LNCAP (cell line): Measurements from ENCODE around the gene MCM5.

Source experiments
- TF ChIP-seq, protein P1 (sequence below): fragments of 450-650 bp; IDR thresholded peaks from 2 replicates; pipeline ENCODE4 v1.5.1; 2017; ENCODE audit warnings: mild to moderate bottlenecking

The MCM5 gene

GRCh38 chr22:35446365-35446764, 46.4 kb downstream of the MCM5 start:
- TF ChIP-seq, protein P1, sequence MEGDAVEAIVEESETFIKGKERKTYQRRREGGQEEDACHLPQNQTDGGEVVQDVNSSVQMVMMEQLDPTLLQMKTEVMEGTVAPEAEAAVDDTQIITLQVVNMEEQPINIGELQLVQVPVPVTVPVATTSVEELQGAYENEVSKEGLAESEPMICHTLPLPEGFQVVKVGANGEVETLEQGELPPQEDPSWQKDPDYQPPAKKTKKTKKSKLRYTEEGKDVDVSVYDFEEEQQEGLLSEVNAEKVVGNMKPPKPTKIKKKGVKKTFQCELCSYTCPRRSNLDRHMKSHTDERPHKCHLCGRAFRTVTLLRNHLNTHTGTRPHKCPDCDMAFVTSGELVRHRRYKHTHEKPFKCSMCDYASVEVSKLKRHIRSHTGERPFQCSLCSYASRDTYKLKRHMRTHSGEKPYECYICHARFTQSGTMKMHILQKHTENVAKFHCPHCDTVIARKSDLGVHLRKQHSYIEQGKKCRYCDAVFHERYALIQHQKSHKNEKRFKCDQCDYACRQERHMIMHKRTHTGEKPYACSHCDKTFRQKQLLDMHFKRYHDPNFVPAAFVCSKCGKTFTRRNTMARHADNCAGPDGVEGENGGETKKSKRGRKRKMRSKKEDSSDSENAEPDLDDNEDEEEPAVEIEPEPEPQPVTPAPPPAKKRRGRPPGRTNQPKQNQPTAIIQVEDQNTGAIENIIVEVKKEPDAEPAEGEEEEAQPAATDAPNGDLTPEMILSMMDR: no peak

DNA sequence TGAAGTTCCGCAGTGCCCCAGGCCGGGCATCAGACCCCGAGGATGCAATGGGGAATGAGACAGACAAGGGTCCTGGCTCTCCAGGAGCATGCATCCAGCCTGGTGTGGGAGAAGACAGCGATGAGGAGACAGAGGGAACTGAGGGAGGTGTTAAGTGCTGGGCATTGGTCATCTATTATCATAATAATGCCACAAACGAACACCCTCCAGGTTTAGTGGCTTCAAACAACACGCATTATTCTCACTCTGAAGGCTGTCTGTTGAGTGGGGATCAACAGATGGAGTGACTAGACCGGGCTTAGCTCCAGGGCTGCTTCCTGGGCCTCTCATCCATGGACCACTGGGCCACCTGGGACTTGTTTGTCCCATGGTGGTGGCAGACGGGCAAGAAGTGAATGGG, 48.6 kb downstream of the MCM5 start:
- TF ChIP-seq, protein P1: no peak

DNA sequence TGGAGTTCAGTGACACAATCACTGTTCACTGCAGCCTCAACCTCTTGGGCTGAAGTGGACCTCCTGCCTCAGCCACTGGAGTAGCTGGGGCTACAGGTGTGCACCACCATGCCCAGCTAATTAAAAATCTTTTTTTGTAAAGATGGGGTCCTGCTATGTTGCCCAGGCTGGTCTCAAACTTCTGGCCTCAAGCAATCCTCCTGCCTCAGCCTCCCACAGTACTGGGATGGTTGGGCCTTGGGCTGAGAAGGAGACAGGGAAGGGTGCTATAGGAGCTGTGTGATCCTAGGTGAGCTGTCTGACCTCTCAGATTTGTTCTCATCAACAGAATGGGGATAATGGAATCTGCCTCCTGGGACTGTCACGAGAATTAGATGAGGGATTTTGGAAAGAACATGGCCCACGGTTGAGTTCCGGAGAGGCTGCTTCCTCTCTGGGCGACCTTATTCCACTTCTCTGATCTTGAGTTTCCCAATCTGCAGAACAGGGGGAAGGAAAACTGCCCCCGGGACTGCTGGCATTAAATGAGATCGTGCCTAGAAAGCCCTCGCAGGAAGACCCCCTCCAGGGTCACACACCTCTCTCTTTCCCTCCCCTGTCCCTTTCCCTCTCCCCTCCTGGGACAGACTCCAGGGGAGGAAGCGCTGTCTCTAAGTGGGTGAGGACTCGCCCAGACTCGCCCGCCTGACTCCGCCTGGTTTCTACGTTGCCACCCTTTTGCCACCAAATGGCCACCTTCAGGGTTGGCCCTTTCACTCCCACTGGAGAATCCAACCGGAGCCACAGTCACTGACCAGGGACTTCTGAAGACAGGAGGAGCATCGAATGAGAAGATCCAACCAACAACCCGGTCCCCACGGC, 50.1 kb downstream of the MCM5 start:
- TF ChIP-seq, protein P1: no peak

DNA sequence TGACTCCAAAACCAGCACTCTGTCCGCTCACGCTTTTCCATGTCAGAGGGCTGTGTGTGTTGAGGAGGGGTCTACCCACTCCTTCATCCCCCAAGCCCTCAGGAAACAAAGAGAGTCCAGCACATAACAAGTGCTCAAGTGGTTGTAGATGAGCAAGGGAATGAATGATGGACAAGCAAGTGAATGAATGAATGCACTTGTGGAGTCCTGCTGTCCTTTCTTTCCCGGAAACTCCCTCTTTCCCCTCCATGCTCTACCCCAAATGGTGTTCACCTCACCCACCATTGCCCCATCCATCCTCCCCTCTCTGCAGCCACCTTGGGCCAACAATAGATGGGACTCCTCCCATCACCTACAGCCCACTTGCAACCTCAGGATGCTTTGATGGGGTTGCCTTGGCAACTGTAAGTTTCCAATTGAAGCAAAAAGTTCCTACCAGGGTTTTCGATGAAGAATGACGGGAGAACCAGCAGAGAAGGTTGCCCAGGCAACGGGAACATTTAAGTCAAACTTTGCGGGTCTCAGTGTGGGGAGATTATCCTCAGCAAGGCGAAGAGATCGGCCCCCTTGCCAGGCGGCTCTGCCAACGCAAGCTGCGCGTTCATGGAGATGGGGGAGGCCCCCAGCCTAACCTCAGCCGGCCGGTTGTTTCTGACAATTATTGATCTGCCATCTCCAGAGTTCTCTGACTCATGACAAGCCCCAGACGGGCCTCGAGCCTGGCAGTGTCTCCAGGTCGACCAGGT, 51.1 kb downstream of the MCM5 start:
- TF ChIP-seq, protein P1: no peak

GRCh38 chr22:35451592-35451991, 51.7 kb downstream of the MCM5 start:
- TF ChIP-seq, protein P1: no peak

GRCh38 chr22:35452351-35452781, 52.4 kb downstream of the MCM5 start:
- TF ChIP-seq, protein P1: no peak

DNA sequence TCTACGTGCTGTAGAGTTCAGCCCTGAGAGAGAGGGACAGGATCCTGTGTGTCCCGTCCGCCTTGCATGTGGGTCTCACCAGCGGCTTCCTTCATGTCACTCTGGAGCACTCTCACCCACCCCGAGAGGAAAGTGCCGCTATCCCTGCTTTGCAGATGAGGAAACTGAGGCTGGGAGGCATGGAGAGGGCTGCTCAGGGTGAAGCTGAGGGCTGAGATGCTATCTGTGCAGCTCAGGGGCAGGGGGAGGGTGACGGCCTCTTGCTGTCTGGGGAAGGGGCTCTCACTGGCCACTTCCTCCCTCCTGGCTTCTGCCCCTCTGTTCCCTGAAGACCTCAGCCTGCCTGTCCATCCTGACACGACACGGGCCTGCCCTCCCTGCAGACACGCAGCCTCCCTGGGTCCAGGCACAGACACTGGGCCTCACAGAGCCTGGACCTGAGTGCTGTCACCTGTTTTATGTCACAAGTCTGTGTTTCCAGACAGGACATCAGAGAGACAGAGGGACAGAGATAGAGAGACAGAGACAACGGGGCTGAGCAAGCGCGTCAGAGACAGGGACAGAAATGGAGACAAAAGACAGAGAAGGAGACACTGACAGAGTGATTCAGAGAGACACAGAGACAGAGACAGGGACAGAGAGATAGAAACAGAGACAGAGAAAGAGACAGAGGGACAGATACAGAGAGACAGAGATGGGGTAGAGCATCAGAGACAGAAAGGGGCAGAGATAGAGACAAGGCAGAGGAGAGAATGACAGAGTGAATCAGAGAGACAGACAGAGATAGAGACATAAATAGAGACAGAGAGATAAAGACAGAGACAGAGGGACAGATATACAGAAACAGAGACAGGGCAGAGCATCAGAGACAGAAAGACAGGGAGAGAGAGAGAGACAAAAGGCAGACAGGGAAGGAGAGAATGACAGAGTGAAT, 53.1 kb downstream of the MCM5 start:
- TF ChIP-seq, protein P1: no peak
